CD4-positive, alpha-beta T cell treated with Interleukin-17A for 4 hours (primary cell): ENCODE measurements around the gene PTMS.
"Not testable (repeated sequence)": the region's sequence is repeated elsewhere in the genome, so short reads cannot be mapped to it uniquely, and the experiment has no call there.

Experiments
- DNase-seq: peaks from one replicate; pipeline ENCODE4 v3.0.0-alpha.2; 2020; ENCODE audit warnings: mixed read lengths

The PTMS gene

GRCh38 chr12:6765634-6766581, at the start of gene PTMS:
Gene PTMS (plus strand): TSS chr12:6766363. CDS start chr12:6766706, 343 bp downstream.
- no peak for DNase-seq

GRCh38 chr12:6716874-6717437, 49.2 kb upstream of the PTMS start:
- DNase-seq = no peak

- no peak for DNase-seq
These were observed 43.3 kb upstream of the PTMS start for GRCh38 chr12:6722863-6723262.

GRCh38 chr12:6723607-6724408, 42.4 kb upstream of the PTMS start, which contains the start of gene COPS7A:
Gene COPS7A (plus strand): TSS chr12:6724046. CDS start chr12:6724657, 611 bp downstream.
- DNase-seq = peak; percentile 97

- no peak for DNase-seq
These were observed 41.8 kb upstream of the PTMS start for GRCh38 chr12:6724409-6724797.

- DNase-seq = no peak
These were observed 40.8 kb upstream of the PTMS start for GRCh38 chr12:6725350-6725749.

- no peak for DNase-seq
These were observed 37.0 kb upstream of the PTMS start for GRCh38 chr12:6729186-6729585.

- DNase-seq = no peak
These were observed 36.0 kb upstream of the PTMS start for GRCh38 chr12:6730169-6730568.

GRCh38 chr12:6734506-6735387, 31.4 kb upstream of the PTMS start:
- DNase-seq = no peak

- DNase-seq = peak; percentile 63
These were observed 30.5 kb upstream of the PTMS start for GRCh38 chr12:6735448-6736191.

GRCh38 chr12:6736754-6737153, 29.4 kb upstream of the PTMS start:
- no peak for DNase-seq

- DNase-seq = not testable (repeated sequence)
These were observed 24.1 kb upstream of the PTMS start for GRCh38 chr12:6742080-6742479.

GRCh38 chr12:6742834-6743233, 23.3 kb upstream of the PTMS start:
- no peak for DNase-seq

GRCh38 chr12:6743300-6743699, 22.9 kb upstream of the PTMS start:
- DNase-seq = not testable (repeated sequence)

- DNase-seq = peak; percentile 58
These were observed 20.2 kb upstream of the PTMS start for GRCh38 chr12:6745741-6746525.

GRCh38 chr12:6747216-6747615, 18.9 kb upstream of the PTMS start:
- DNase-seq = no peak

GRCh38 chr12:6748761-6749160, 17.4 kb upstream of the PTMS start:
- DNase-seq = no peak

GRCh38 chr12:6750506-6750905, 15.7 kb upstream of the PTMS start:
- no peak for DNase-seq

- DNase-seq = no peak
These were observed 14.4 kb upstream of the PTMS start for GRCh38 chr12:6751767-6752166.

- peak; percentile 43 for DNase-seq
These were observed 13.8 kb upstream of the PTMS start for GRCh38 chr12:6752167-6752920.
